ENCODE measurements around the gene ORM2.

ORM2 gene

GRCh38 chr9:114356792-114357191 is 27.1 kb downstream of the ORM2 start:
- Histone ChIP-seq H3K9me2 (replicated peaks; ENCODE audit: low read depth, low read length) (no peaks in the 10 kb centered on the region), H3K9ac (ENCODE audit: low read depth, low read length, poor library complexity, severe bottlenecking) (no peak overlapping the region), H3K4me1 (ENCODE audit: insufficient read depth, low read length, poor library complexity, severe bottlenecking) (no peaks in the 10 kb centered on the region), H3K9me3 (ENCODE audit: insufficient read depth, low read depth, low read length) (no peaks in the 10 kb centered on the region), H3F3A (ENCODE audit: low read depth) (no peaks in the 10 kb centered on the region), H3K79me2 (ENCODE audit: insufficient read depth, low read length) (no peaks in the 10 kb centered on the region), H3K36me3 (ENCODE audit: insufficient read depth, low read length) (peaks cover 88% of the 10 kb centered on the region; the same call in 1 of the 2 replicates), H4K20me1 (ENCODE audit: insufficient read depth, low read length, poor library complexity, severe bottlenecking) (no peaks in the 10 kb centered on the region), H3K4me2 (ENCODE audit: low read depth, low read length, poor library complexity, severe bottlenecking) (no peak overlapping the region), H3K27me3 (ENCODE audit: insufficient read depth, low read length, poor library complexity, severe bottlenecking) (no peaks in the 10 kb centered on the region), H3K4me3 (ENCODE audit: low read length, poor library complexity, severe bottlenecking) (no peak overlapping the region), H2AFZ (ENCODE audit: low read length) (no peak overlapping the region)
- TF ChIP-seq CTCF (conservative IDR thresholded peaks at IDR 0.05; ENCODE audit: low read length) (no peak), EZH2phosphoT487 (IDR thresholded peaks at IDR 0.05; ENCODE audit: borderline replicate concordance) (no peak)

- Histone ChIP-seq H3K4me3 (ENCODE audit: low read length, poor library complexity, severe bottlenecking) (no peak overlapping the region), H3K9ac (ENCODE audit: low read depth, low read length, poor library complexity, severe bottlenecking) (no peak overlapping the region), H3K4me2 (ENCODE audit: low read depth, low read length, poor library complexity, severe bottlenecking) (no peak overlapping the region), H4K20me1 (ENCODE audit: insufficient read depth, low read length, poor library complexity, severe bottlenecking) (no peaks in the 10 kb centered on the region), H3K79me2 (ENCODE audit: insufficient read depth, low read length) (no peaks in the 10 kb centered on the region), H3K9me3 (ENCODE audit: insufficient read depth, low read depth, low read length) (no peaks in the 10 kb centered on the region), H3F3A (ENCODE audit: low read depth) (no peaks in the 10 kb centered on the region), H3K27me3 (ENCODE audit: insufficient read depth, low read length, poor library complexity, severe bottlenecking) (no peaks in the 10 kb centered on the region), H3K9me2 (replicated peaks; ENCODE audit: low read depth, low read length) (no peaks in the 10 kb centered on the region), H2AFZ (ENCODE audit: low read length) (no peak overlapping the region), H3K4me1 (ENCODE audit: insufficient read depth, low read length, poor library complexity, severe bottlenecking) (no peaks in the 10 kb centered on the region), H3K36me3 (ENCODE audit: insufficient read depth, low read length) (peaks cover 88% of the 10 kb centered on the region; the same call in 1 of the 2 replicates)
- no peak for TF ChIP-seq EZH2phosphoT487 (IDR thresholded peaks at IDR 0.05; ENCODE audit: borderline replicate concordance)
- no peak for TF ChIP-seq CTCF (conservative IDR thresholded peaks at IDR 0.05; ENCODE audit: low read length)
Measured at GRCh38 chr9:114357360-114357759, 27.7 kb downstream of the ORM2 start.

- H3K4me2 ChIP-seq (ENCODE audit: low read depth, low read length, poor library complexity, severe bottlenecking) = no peak overlapping the region
- no peaks in the 10 kb centered on the region for H3K9me2 ChIP-seq (replicated peaks; ENCODE audit: low read depth, low read length)
- H3K9me3 ChIP-seq (ENCODE audit: insufficient read depth, low read depth, low read length) = no peaks in the 10 kb centered on the region
- H3K4me1 ChIP-seq (ENCODE audit: insufficient read depth, low read length, poor library complexity, severe bottlenecking) = no peaks in the 10 kb centered on the region
- peaks cover 89% of the 10 kb centered on the region; the same call in 1 of the 2 replicates for H3K36me3 ChIP-seq (ENCODE audit: insufficient read depth, low read length)
- TF ChIP-seq EZH2phosphoT487 (IDR thresholded peaks at IDR 0.05; ENCODE audit: borderline replicate concordance) (no peak), CTCF (conservative IDR thresholded peaks at IDR 0.05; ENCODE audit: low read length) (no peak)
- H4K20me1 ChIP-seq (ENCODE audit: insufficient read depth, low read length, poor library complexity, severe bottlenecking) = no peaks in the 10 kb centered on the region
- no peaks in the 10 kb centered on the region for H3K27me3 ChIP-seq (ENCODE audit: insufficient read depth, low read length, poor library complexity, severe bottlenecking)
- H3K9ac ChIP-seq (ENCODE audit: low read depth, low read length, poor library complexity, severe bottlenecking) = no peak overlapping the region
- no peaks in the 10 kb centered on the region for H3K79me2 ChIP-seq (ENCODE audit: insufficient read depth, low read length)
- H3K4me3 ChIP-seq (ENCODE audit: low read length, poor library complexity, severe bottlenecking) = no peak overlapping the region
- H3F3A ChIP-seq (ENCODE audit: low read depth) = no peaks in the 10 kb centered on the region
- H2AFZ ChIP-seq (ENCODE audit: low read length) = no peak overlapping the region
Measured at GRCh38 chr9:114357911-114358328, 28.3 kb downstream of the ORM2 start.

Measured in Loucy (cell line).